ENCODE data around the gene TP53RK. TPM values are rescaled to one million over a fixed set of nuclear protein-coding genes. Genes with fewer than 3 reads are reported as not detected.

Gene TP53RK
- total and polyA plus RNA-seq, 2 of the 4 experiments (the other 2 are of a cell fraction): 8.7 to 10.6 TPM

GRCh38 chr20:46702447-46703203, 13.4 kb upstream of the TP53RK start:
- H2BK120ac ChIP-seq (ENCODE audit: low read depth, low read length): no peak overlapping the region
- no peaks in the 10 kb centered on the region for H3K9me1 ChIP-seq (ENCODE audit: insufficient read depth, low read length)
- peaks cover 1% of the 10 kb centered on the region for H3K4me1 ChIP-seq (ENCODE audit: control insufficient read depth, insufficient read depth, low read length)
- no peak overlapping the region for H4K5ac ChIP-seq (ENCODE audit: low read depth, low read length)
- no peak overlapping the region for H2AFZ ChIP-seq (replicated peaks; ENCODE audit: low read length, poor library complexity)
- H3K79me1 ChIP-seq (ENCODE audit: low read depth in 1 of 2, low read length in 2 of 2): no peaks in the 10 kb centered on the region
- H3K9me3 ChIP-seq (ENCODE audit: control insufficient read depth, insufficient read depth, low read length): peaks cover 3% of the 10 kb centered on the region
- ChIA-PET CTCF (no interaction called here), POLR2A (ENCODE audit: unreplicated experiment) (no interaction called here)
- H4K91ac ChIP-seq (ENCODE audit: insufficient read depth, low read depth, low read length): no peak overlapping the region
- no peak overlapping the region; the same call in 1 of the 2 replicates for H3K23ac ChIP-seq (ENCODE audit: low read depth, low read length)
- H3K18ac ChIP-seq (ENCODE audit: low read depth, low read length): no peak overlapping the region
- no peak overlapping the region for H3K56ac ChIP-seq (ENCODE audit: extremely low read depth, insufficient read depth, low read length)
- DNase-seq (no peak), ATAC-seq (ENCODE audit: low read depth) (no peak)
- no peak overlapping the region for H3K4me2 ChIP-seq (ENCODE audit: low read depth, low read length)
- no peaks in the 10 kb centered on the region for H4K20me1 ChIP-seq (ENCODE audit: insufficient read depth, low read length)
- in situ Hi-C loops (cut with MboI; ENCODE audit: low sequenced_read_pairs) (no loop called here), intact Hi-C loops (cut with micrococcal nuclease) (no loop called here), dilution Hi-C loops (cut with HindIII; ENCODE audit: low sequenced_read_pairs, unreplicated experiment) (no loop called here)
- no peaks in the 10 kb centered on the region for H3K27me3 ChIP-seq (ENCODE audit: control insufficient read depth, insufficient read depth, low read length)
- no peak overlapping the region for H2BK5ac ChIP-seq (ENCODE audit: low read depth, low read length, poor library complexity, severe bottlenecking)
- no peak overlapping the region for H2BK20ac ChIP-seq (ENCODE audit: low read depth, low read length)
- no peak overlapping the region for H2AK5ac ChIP-seq (ENCODE audit: low read depth, low read length)
- no peaks in the 10 kb centered on the region for H3K36me3 ChIP-seq (ENCODE audit: control insufficient read depth, insufficient read depth, low read length)
- no peak for TF ChIP-seq MAFK (IDR thresholded peaks at IDR 0.05; ENCODE audit: low read depth, low read length)
- TF ChIP-seq MXI1 (IDR thresholded peaks at IDR 0.05; ENCODE audit: borderline replicate concordance, low read depth, low read length): no peak
- no peak for TF ChIP-seq RCOR1 (IDR thresholded peaks at IDR 0.05; ENCODE audit: insufficient replicate concordance, low read length)
- 0 out of 2 replicates have a peak, but pooled peaks have one; percentile 45 for TF ChIP-seq FOS (IDR thresholded peaks at IDR 0.05; ENCODE audit: low read depth, low read length)
- no peak for TF ChIP-seq ELK1 (IDR thresholded peaks at IDR 0.05; ENCODE audit: borderline replicate concordance, low read depth, low read length)
- TF ChIP-seq CEBPB (IDR thresholded peaks at IDR 0.05; ENCODE audit: low read depth, low read length): no peak
- no peak overlapping the region for H2AK9ac ChIP-seq (replicated peaks; ENCODE audit: low read depth, low read length, poor library complexity)
- WGBS, 2 experiments (ENCODE audit: extremely low coverage in 2 of 2, insufficient read length in 1 of 2): no CpG with 5 or more reads among the region's 8 CpGs
- H4K8ac ChIP-seq (ENCODE audit: low read depth in 2 of 2, low read length in 2 of 2): no peak overlapping the region
- no peak overlapping the region for H3K4ac ChIP-seq (ENCODE audit: low read depth, low read length)
- no peak overlapping the region for H3K9ac ChIP-seq (ENCODE audit: low read depth, low read length)
- no peak overlapping the region for H2BK15ac ChIP-seq (ENCODE audit: low read depth, low read length)
- BruUV-seq (replicated peaks): no TSS peak
- H3K27ac ChIP-seq (ENCODE audit: insufficient read depth, low read length): no peak overlapping the region
- H3K4me3 ChIP-seq (ENCODE audit: insufficient read depth, low read depth, low read length): no peak overlapping the region
- H3K14ac ChIP-seq (replicated peaks; ENCODE audit: low read depth, low read length): no peak overlapping the region

Measured in IMR-90 (cell line).